Stomach (tissue), 9 donors: Measurements from ENCODE around the gene BPIFB4. TPM values are rescaled to one million over a fixed set of nuclear protein-coding genes. Genes with fewer than 3 reads are reported as not detected.

Source experiments
- DNase-seq, 2 donors: peaks; one replicate each; pipeline versions ENCODE4 v3.0.0 to v3.0.0-alpha.2; 2013 to 2019
- H3K27ac ChIP-seq, 5 donors: fragments of 200-600 bp in 4 of 5; sonication (generic) in 4 of 5; one replicate each; pipeline ENCODE4 v1.5.1; 2013 to 2019; ENCODE audit warnings: mild to moderate bottlenecking in 1 of 5, moderate library complexity in 1 of 5
- H3K27me3 ChIP-seq, 3 donors: fragments of 200-600 bp; sonication (generic); one replicate each; pipeline ENCODE4 v1.5.1; 2017 to 2019; ENCODE audit warnings: mixed run types in 1 of 3
- H3K36me3 ChIP-seq, 4 donors: fragments of 200-600 bp; sonication (generic); 1 replicate in 3 of 4; 2 replicates in 1 of 4; pipeline ENCODE4 v1.5.1; 2016 to 2019
- H3K4me1 ChIP-seq, 4 donors: fragments of 200-600 bp; sonication (generic); one replicate each; pipeline ENCODE4 v1.5.1; 2016 to 2019
- H3K4me3 ChIP-seq, 4 donors: fragments of 200-600 bp; sonication (generic) in 3 of 4; one replicate each; pipeline ENCODE4 v1.5.1; 2016 to 2019; ENCODE audit warnings: mild to moderate bottlenecking in 1 of 4
- H3K9me3 ChIP-seq, 4 donors: fragments of 200-600 bp; sonication (generic); one replicate each; pipeline ENCODE4 v1.5.1; 2016 to 2019
- CTCF ChIP-seq, 7 experiments: fragments of 450-650 bp in 4 of 7; fragments of 200-600 bp in 3 of 7; sonication (generic) in 3 of 7; IDR thresholded peaks; one replicate each; pipeline ENCODE4 v1.5.1; 2016 to 2019; ENCODE audit warnings: antibody characterized with exemption in 7 of 7, control low read depth in 2 of 7, mild to moderate bottlenecking in 1 of 7
- EP300 ChIP-seq: sonication (generic); formaldehyde crosslinking; IDR thresholded peaks from one replicate; pipeline ENCODE4 v1.6.1; 2017; ENCODE audit warnings: antibody characterized with exemption
- POLR2A ChIP-seq, 4 donors: fragments of 450-650 bp; IDR thresholded peaks; one replicate each; pipeline ENCODE4 v1.6.1; 2016; ENCODE audit warnings: antibody characterized with exemption in 4 of 4, control low read depth in 2 of 4, mild to moderate bottlenecking in 1 of 4, moderate library complexity in 1 of 4
- POLR2AphosphoS5 ChIP-seq, 3 donors: sonication (generic); formaldehyde crosslinking; IDR thresholded peaks; one replicate each; pipeline ENCODE4 v1.6.1; 2016; ENCODE audit warnings: antibody characterized with exemption in 3 of 3
- WGBS, 5 donors: extraction: QIAGEN DNeasy Blood & Tissue Kit in 3 of 5; methylation state at CpG; one replicate each; pipeline versions ENCODE4 v1.1.5 to v1.1.7; 2013 to 2018; 5-methylcytosine and 5-hydroxymethylcytosine counted together
- intact Hi-C: fragments of 100-400 bp; cut with DNase I; formaldehyde crosslinking; loops from one replicate; pipeline ENCODE4 v1.15.1; 2023; ENCODE audit warnings: low total_unique reads
- polyA plus RNA-seq, 3 donors: library from polyadenylated mRNA; stranded (reverse); fragments of 200-250 nt; gene quantifications; one replicate each; pipeline ENCODE4 v1.2.3, GENCODE V29; 2013
- total RNA-seq, 5 donors: library from RNA; depleted of rRNA; stranded (reverse); fragments of >200 nt; gene quantifications; one replicate each; pipeline versions ENCODE4 v1.1.0 to v1.2.3, GENCODE V29; 2014 to 2016
- donor health status: healthy with polysubstance abuse.
- donor health status: Bipolar disorder and iron deficiency.
- donor health status: healthy.

Gene BPIFB4
- total and polyA plus RNA-seq, 8 donors: not detected

GRCh38 chr20:33074675-33075074 is 4.8 kb upstream of the BPIFB4 start:
- no peak overlapping the region for H3K27ac ChIP-seq
- intact Hi-C loops: loop anchor here (5.0 kb wide), 1 partner anchor 177 kb away; no protein-coding TSS in a partner anchor
- no peak for TF ChIP-seq EP300
- no peak for TF ChIP-seq CTCF (IDR thresholded peaks at IDR 0.05)
- no peak for TF ChIP-seq POLR2AphosphoS5 (IDR thresholded peaks at IDR 0.05)
- TF ChIP-seq POLR2A (IDR thresholded peaks at IDR 0.05): no peak
- no peaks in the 10 kb centered on the region for H3K9me3 ChIP-seq
- H3K4me3 ChIP-seq: no peak overlapping the region
- 76 to 83% (median 78%) methylated on average over 2 of the region's 2 CpGs for WGBS, 5 donors
- H3K27me3 ChIP-seq: peaks cover 0 to 40% (median 5%) of the 10 kb centered on the region in 3 donors
- no peak for DNase-seq
- H3K4me1 ChIP-seq: no peaks in the 10 kb centered on the region
- H3K36me3 ChIP-seq: no peaks in the 10 kb centered on the region

- H3K36me3 ChIP-seq: no peaks in the 10 kb centered on the region
- intact Hi-C loops: loop anchor here (5.0 kb wide), 1 partner anchor 178 kb away; no protein-coding TSS in a partner anchor
- TF ChIP-seq CTCF (IDR thresholded peaks at IDR 0.05) (no peak), POLR2A (IDR thresholded peaks at IDR 0.05) (no peak), POLR2AphosphoS5 (IDR thresholded peaks at IDR 0.05) (no peak), EP300 (no peak)
- no peaks in the 10 kb centered on the region for H3K9me3 ChIP-seq
- H3K4me3 ChIP-seq: no peak overlapping the region
- peaks cover 0 to 38% (median 5%) of the 10 kb centered on the region in 3 donors for H3K27me3 ChIP-seq
- WGBS, 5 donors: 35 to 59% (median 53%) methylated on average over 6 of the region's 6 CpGs
- H3K4me1 ChIP-seq: no peaks in the 10 kb centered on the region
- H3K27ac ChIP-seq: no peak overlapping the region
- no peak for DNase-seq
Measured at GRCh38 chr20:33075281-33075680, 4.2 kb upstream of the BPIFB4 start.

GRCh38 chr20:33076662-33077372 is 2.6 kb upstream of the BPIFB4 start:
- no peaks in the 10 kb centered on the region for H3K9me3 ChIP-seq
- no peaks in the 10 kb centered on the region for H3K4me1 ChIP-seq
- TF ChIP-seq EP300: no peak
- TF ChIP-seq POLR2AphosphoS5 (IDR thresholded peaks at IDR 0.05): no peak
- no peak for TF ChIP-seq POLR2A (IDR thresholded peaks at IDR 0.05)
- TF ChIP-seq CTCF (IDR thresholded peaks at IDR 0.05): no peak
- WGBS, 5 donors: 56 to 78% (median 59%) methylated on average over 6 of the region's 6 CpGs
- no peak for DNase-seq
- intact Hi-C loops: loop anchor here (5.0 kb wide), 1 partner anchor 180 kb away; no protein-coding TSS in a partner anchor
- no peak overlapping the region for H3K4me3 ChIP-seq
- peaks cover 0 to 26% (median 5%) of the 10 kb centered on the region in 3 donors for H3K27me3 ChIP-seq
- no peak overlapping the region for H3K27ac ChIP-seq
- no peaks in the 10 kb centered on the region for H3K36me3 ChIP-seq

- H3K4me1 ChIP-seq: no peaks in the 10 kb centered on the region
- H3K27ac ChIP-seq: no peak overlapping the region
- DNase-seq: no peak
- H3K4me3 ChIP-seq: no peak overlapping the region
- no peaks in the 10 kb centered on the region for H3K9me3 ChIP-seq
- no peaks in the 10 kb centered on the region for H3K36me3 ChIP-seq
- TF ChIP-seq EP300 (no peak), POLR2A (IDR thresholded peaks at IDR 0.05) (no peak), POLR2AphosphoS5 (IDR thresholded peaks at IDR 0.05) (no peak), CTCF (IDR thresholded peaks at IDR 0.05) (no peak)
- 70 to 84% (median 78%) methylated on average over 7 of the region's 7 CpGs for WGBS, 5 donors
- peaks cover 0 to 21% (median 0%) of the 10 kb centered on the region in 3 donors for H3K27me3 ChIP-seq
- intact Hi-C loops: no loop called here
Measured at GRCh38 chr20:33081411-33082154, 2.1 kb downstream of the BPIFB4 start.
